GM23338 (cell line): Measurements from ENCODE around the gene TTLL9. TPM values are rescaled to one million over a fixed set of nuclear protein-coding genes. Genes with fewer than 3 reads are reported as not detected.

ENCODE experiments used
- ATAC-seq: fragments of 200-7000 bp; cut with Tn5 transposase; 3 replicates; pipeline ENCODE4 v1.9.1; 2020
- DNase-seq: peaks from one replicate; pipeline ENCODE4 v3.0.0-alpha.2; 2015; ENCODE audit warnings: low spot score
- H2AFZ ChIP-seq: fragments of 200-600 bp; sonication (generic); 2 replicates; pipeline ENCODE4 v1.8.0; 2016; ENCODE audit warnings: antibody characterized with exemption, mild to moderate bottlenecking, moderate library complexity
- H3F3A ChIP-seq: fragments of 200-600 bp; sonication (generic); replicated peaks from 2 replicates; pipeline ENCODE4 v1.8.0; 2017; ENCODE audit warnings: antibody characterized with exemption, mixed run types, low read depth
- H3K27ac ChIP-seq: fragments of 200-600 bp; sonication (generic); 2 replicates; pipeline ENCODE4 v1.6.1; 2016; ENCODE audit warnings: low read depth
- H3K27me3 ChIP-seq: fragments of 200-600 bp; sonication (generic); 2 replicates; pipeline ENCODE4 v1.8.0; 2016; ENCODE audit warnings: mild to moderate bottlenecking, mixed run types, moderate library complexity; ENCODE audit not compliant: insufficient read depth
- H3K36me3 ChIP-seq: fragments of 200-600 bp; sonication (generic); 2 replicates; pipeline ENCODE4 v1.8.0; 2016; ENCODE audit warnings: mild to moderate bottlenecking; ENCODE audit not compliant: insufficient read depth
- H3K4me1 ChIP-seq: fragments of 200-600 bp; sonication (generic); 2 replicates; pipeline ENCODE4 v1.8.0; 2016; ENCODE audit warnings: mild to moderate bottlenecking, moderate library complexity; ENCODE audit not compliant: insufficient read depth
- H3K4me2 ChIP-seq: fragments of 200-600 bp; sonication (generic); 2 replicates; pipeline ENCODE4 v1.7.1; 2017; ENCODE audit warnings: mixed run types
- H3K4me3 ChIP-seq: fragments of 200-600 bp; sonication (generic); 2 replicates; pipeline ENCODE4 v1.6.1; 2016; ENCODE audit warnings: mixed run types
- H3K79me2 ChIP-seq: fragments of 200-600 bp; sonication (generic); replicated peaks from 2 replicates; pipeline ENCODE4 v1.8.0; 2017; ENCODE audit warnings: mild to moderate bottlenecking; ENCODE audit not compliant: insufficient read depth
- H3K9me2 ChIP-seq: fragments of 200-600 bp; sonication (generic); 2 replicates; pipeline ENCODE4 v1.8.0; 2017; ENCODE audit not compliant: insufficient read depth
- H4K20me1 ChIP-seq: fragments of 200-600 bp; sonication (generic); replicated peaks from 2 replicates; pipeline ENCODE4 v1.8.0; 2017; ENCODE audit warnings: mild to moderate bottlenecking; ENCODE audit not compliant: insufficient read depth
- H3K27ac Mint-ChIP-seq: 2 replicates; pipeline ENCODE4 v1.8.0; 2020; ENCODE audit warnings: inconsistent platforms, mild to moderate bottlenecking, moderate library complexity, mixed read lengths
- H3K27me3 Mint-ChIP-seq: 3 replicates; pipeline ENCODE4 v1.8.0; 2022; ENCODE audit warnings: low read depth, mild to moderate bottlenecking, moderate library complexity, mixed read lengths, inconsistent platforms; ENCODE audit not compliant: insufficient read depth, poor library complexity
- H3K36me3 Mint-ChIP-seq: 3 replicates; pipeline ENCODE4 v1.8.0; 2021; ENCODE audit warnings: low read depth, mild to moderate bottlenecking, inconsistent platforms, moderate library complexity, mixed read lengths
- H3K4me1 Mint-ChIP-seq: 3 replicates; pipeline ENCODE4 v1.8.0; 2020; ENCODE audit warnings: mild to moderate bottlenecking, inconsistent platforms, mixed read lengths
- H3K4me3 Mint-ChIP-seq: 3 replicates; pipeline ENCODE4 v1.8.0; 2021; ENCODE audit warnings: moderate library complexity, mild to moderate bottlenecking, inconsistent platforms, mixed read lengths
- H3K9me3 Mint-ChIP-seq: 3 replicates; pipeline ENCODE4 v1.8.0; 2020; ENCODE audit warnings: moderate library complexity, mild to moderate bottlenecking, inconsistent platforms, mixed read lengths
- EZH2 ChIP-seq: fragments of 200-600 bp; sonication (generic); IDR thresholded peaks from one replicate; pipeline ENCODE4 v1.8.0; 2017; ENCODE audit warnings: antibody characterized with exemption, mild to moderate bottlenecking, low read depth; ENCODE audit not compliant: unreplicated experiment
- JUNB ChIP-seq: IDR thresholded peaks from one replicate; pipeline ENCODE4 v1.6.1; 2016; ENCODE audit warnings: antibody characterized with exemption; ENCODE audit not compliant: unreplicated experiment
- NANOG ChIP-seq: IDR thresholded peaks from 2 replicates; pipeline ENCODE4 v1.6.1; 2016; ENCODE audit warnings: antibody characterized with exemption, borderline replicate concordance
- STAT1 ChIP-seq: IDR thresholded peaks from one replicate; pipeline ENCODE4 v1.6.1; 2016; ENCODE audit warnings: antibody characterized with exemption; ENCODE audit not compliant: unreplicated experiment
- ZNF114 ChIP-seq: fragments of 250-450 bp; sonication (Bioruptor Pico); IDR thresholded peaks from 2 replicates; pipeline ENCODE4 v1.5.0; 2020; ENCODE audit warnings: mild to moderate bottlenecking, moderate library complexity
- ZNF331 ChIP-seq: fragments of 250-450 bp; sonication (Bioruptor Pico); IDR thresholded peaks from 2 replicates; pipeline ENCODE4 v1.5.0; 2020; ENCODE audit warnings: low read depth, mild to moderate bottlenecking, moderate library complexity
- polyA plus RNA-seq: library from polyadenylated mRNA; unstranded; fragments of >200 nt; fragmentation: Nextera tagmentation; extraction: Ambion mirVana; gene quantifications from 2 replicates; pipeline ENCODE4 v1.2.1, GENCODE V29; 2016
- total RNA-seq: library from RNA; depleted of rRNA; stranded (reverse); fragments of >200 nt; shearing (Covaris generic); gene quantifications from 2 replicates; pipeline ENCODE4 v1.2.3, GENCODE V29; 2014
- TF ChIP-seq, protein P1 (sequence below): IDR thresholded peaks from 2 replicates; pipeline ENCODE4 v1.6.1; 2016; ENCODE audit warnings: antibody characterized with exemption
- TF ChIP-seq, protein P2 (sequence below): fragments of 250-450 bp; sonication (Bioruptor Pico); IDR thresholded peaks from 2 replicates; pipeline ENCODE4 v1.5.0; 2020; ENCODE audit warnings: mild to moderate bottlenecking, moderate library complexity

The TTLL9 gene
- total and polyA plus RNA-seq, 2 experiments from 2014 or later, result not detected

DNA sequence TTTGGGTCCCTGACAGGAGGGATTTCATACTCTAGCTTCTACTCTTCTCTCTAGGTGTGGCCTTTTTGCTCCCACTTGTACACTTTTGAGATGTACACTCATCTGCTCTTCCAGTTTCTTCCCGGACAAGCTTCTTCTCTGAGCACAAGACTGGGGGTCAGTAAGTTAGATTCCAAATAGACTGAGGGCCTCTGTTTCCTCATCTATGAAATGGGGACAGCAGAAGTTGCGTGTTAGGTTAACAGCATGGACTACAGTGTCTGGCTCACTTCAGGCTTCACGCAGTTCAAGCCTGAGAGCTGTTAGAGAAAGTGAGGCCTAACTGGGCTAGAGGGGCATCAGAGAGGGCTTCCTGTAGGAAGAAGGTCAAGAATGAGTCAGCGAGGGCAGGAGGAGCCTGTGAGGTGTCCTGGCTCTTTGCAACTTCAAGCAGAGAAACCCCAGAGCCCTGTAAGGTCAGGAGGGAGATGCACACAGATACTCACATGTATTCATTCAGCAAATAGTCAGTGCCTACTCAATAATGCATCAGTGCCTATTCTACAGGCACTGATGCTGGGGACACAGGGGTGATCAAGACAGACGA, 118.1 kb downstream of the TTLL9 start:
- Mint-ChIP-seq H3K4me3 (no peak overlapping the region), H3K36me3 (no peaks in the 10 kb centered on the region), H3K27me3 (peaks cover 8% of the 10 kb centered on the region), H3K4me1 (peaks cover 1% of the 10 kb centered on the region; the same call in 1 of the 3 replicates), H3K9me3 (no peaks in the 10 kb centered on the region; the same call in 1 of the 3 replicates), H3K27ac (no peak overlapping the region)
- Histone ChIP-seq H3K4me2 (no peak overlapping the region), H3K79me2 (no peaks in the 10 kb centered on the region), H3K36me3 (no peaks in the 10 kb centered on the region), H3K9me2 (no peaks in the 10 kb centered on the region), H2AFZ (no peak overlapping the region), H3K27ac (no peak overlapping the region), H3F3A (no peaks in the 10 kb centered on the region), H3K4me1 (no peaks in the 10 kb centered on the region), H4K20me1 (peaks cover 6% of the 10 kb centered on the region; the same call in 1 of the 2 replicates), H3K4me3 (no peak overlapping the region), H3K27me3 (peaks cover 11% of the 10 kb centered on the region)
- TF ChIP-seq STAT1 (no peak), NANOG (no peak), JUNB (no peak), ZNF114 (no peak), EZH2 (no peak), ZNF331 (CRISPR knock-in tag) (no peak)
- TF ChIP-seq, protein P1, sequence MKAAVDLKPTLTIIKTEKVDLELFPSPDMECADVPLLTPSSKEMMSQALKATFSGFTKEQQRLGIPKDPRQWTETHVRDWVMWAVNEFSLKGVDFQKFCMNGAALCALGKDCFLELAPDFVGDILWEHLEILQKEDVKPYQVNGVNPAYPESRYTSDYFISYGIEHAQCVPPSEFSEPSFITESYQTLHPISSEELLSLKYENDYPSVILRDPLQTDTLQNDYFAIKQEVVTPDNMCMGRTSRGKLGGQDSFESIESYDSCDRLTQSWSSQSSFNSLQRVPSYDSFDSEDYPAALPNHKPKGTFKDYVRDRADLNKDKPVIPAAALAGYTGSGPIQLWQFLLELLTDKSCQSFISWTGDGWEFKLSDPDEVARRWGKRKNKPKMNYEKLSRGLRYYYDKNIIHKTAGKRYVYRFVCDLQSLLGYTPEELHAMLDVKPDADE, result no peak
- DNase-seq (no peak), ATAC-seq (no peak)

DNA sequence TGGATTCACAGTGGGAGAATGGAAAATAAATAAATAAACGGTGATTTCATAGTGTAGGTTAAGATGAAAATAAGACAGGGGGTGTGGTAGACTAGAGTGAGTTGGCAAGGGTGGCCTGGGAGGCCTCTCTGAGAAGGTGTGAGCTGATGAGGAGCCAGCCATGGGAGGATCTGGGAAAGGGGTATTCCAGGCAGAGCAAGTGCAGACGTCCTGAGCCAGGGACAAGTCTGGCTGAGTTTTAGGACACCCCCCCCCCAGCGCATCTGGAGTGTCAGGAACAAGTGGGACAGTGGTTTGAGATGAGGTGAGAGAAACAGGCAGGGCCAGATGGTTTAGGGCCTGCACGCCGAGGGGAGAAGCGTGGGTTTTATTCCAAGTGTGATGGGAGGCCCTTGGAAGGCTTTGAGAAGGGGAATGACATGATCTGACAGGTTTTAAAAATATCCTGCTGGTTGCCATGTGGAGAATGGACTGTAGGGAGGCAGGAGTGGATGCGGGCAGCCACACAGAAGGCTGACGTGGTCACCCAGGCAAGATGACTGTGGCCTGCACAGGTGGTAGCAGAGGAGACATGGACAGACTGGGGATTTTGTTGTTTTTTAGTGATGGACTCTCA, 118.7 kb downstream of the TTLL9 start:
- Mint-ChIP-seq H3K27me3 (peaks cover 14% of the 10 kb centered on the region), H3K27ac (no peak overlapping the region)
- no peak for ATAC-seq

More for the DNA sequence above, 118.7 kb downstream of the TTLL9 start:
- Mint-ChIP-seq H3K36me3 (no peaks in the 10 kb centered on the region), H3K9me3 (no peaks in the 10 kb centered on the region; the same call in 1 of the 3 replicates), H3K4me1 (peaks cover 5% of the 10 kb centered on the region; the same call in 2 of the 3 replicates), H3K4me3 (no peak overlapping the region)
- Histone ChIP-seq H3F3A (0 out of 2 replicates have a peak, but pooled peaks cover 6% of the 10 kb centered on the region), H3K36me3 (no peaks in the 10 kb centered on the region), H2AFZ (no peak overlapping the region), H3K4me3 (no peak overlapping the region), H3K4me1 (no peaks in the 10 kb centered on the region), H3K27me3 (peaks cover 17% of the 10 kb centered on the region), H3K27ac (no peak overlapping the region), H3K79me2 (no peaks in the 10 kb centered on the region), H3K4me2 (no peak overlapping the region), H3K9me2 (no peaks in the 10 kb centered on the region), H4K20me1 (peaks cover 6% of the 10 kb centered on the region; the same call in 1 of the 2 replicates)
- DNase-seq, result no peak
- TF ChIP-seq, protein P2, sequence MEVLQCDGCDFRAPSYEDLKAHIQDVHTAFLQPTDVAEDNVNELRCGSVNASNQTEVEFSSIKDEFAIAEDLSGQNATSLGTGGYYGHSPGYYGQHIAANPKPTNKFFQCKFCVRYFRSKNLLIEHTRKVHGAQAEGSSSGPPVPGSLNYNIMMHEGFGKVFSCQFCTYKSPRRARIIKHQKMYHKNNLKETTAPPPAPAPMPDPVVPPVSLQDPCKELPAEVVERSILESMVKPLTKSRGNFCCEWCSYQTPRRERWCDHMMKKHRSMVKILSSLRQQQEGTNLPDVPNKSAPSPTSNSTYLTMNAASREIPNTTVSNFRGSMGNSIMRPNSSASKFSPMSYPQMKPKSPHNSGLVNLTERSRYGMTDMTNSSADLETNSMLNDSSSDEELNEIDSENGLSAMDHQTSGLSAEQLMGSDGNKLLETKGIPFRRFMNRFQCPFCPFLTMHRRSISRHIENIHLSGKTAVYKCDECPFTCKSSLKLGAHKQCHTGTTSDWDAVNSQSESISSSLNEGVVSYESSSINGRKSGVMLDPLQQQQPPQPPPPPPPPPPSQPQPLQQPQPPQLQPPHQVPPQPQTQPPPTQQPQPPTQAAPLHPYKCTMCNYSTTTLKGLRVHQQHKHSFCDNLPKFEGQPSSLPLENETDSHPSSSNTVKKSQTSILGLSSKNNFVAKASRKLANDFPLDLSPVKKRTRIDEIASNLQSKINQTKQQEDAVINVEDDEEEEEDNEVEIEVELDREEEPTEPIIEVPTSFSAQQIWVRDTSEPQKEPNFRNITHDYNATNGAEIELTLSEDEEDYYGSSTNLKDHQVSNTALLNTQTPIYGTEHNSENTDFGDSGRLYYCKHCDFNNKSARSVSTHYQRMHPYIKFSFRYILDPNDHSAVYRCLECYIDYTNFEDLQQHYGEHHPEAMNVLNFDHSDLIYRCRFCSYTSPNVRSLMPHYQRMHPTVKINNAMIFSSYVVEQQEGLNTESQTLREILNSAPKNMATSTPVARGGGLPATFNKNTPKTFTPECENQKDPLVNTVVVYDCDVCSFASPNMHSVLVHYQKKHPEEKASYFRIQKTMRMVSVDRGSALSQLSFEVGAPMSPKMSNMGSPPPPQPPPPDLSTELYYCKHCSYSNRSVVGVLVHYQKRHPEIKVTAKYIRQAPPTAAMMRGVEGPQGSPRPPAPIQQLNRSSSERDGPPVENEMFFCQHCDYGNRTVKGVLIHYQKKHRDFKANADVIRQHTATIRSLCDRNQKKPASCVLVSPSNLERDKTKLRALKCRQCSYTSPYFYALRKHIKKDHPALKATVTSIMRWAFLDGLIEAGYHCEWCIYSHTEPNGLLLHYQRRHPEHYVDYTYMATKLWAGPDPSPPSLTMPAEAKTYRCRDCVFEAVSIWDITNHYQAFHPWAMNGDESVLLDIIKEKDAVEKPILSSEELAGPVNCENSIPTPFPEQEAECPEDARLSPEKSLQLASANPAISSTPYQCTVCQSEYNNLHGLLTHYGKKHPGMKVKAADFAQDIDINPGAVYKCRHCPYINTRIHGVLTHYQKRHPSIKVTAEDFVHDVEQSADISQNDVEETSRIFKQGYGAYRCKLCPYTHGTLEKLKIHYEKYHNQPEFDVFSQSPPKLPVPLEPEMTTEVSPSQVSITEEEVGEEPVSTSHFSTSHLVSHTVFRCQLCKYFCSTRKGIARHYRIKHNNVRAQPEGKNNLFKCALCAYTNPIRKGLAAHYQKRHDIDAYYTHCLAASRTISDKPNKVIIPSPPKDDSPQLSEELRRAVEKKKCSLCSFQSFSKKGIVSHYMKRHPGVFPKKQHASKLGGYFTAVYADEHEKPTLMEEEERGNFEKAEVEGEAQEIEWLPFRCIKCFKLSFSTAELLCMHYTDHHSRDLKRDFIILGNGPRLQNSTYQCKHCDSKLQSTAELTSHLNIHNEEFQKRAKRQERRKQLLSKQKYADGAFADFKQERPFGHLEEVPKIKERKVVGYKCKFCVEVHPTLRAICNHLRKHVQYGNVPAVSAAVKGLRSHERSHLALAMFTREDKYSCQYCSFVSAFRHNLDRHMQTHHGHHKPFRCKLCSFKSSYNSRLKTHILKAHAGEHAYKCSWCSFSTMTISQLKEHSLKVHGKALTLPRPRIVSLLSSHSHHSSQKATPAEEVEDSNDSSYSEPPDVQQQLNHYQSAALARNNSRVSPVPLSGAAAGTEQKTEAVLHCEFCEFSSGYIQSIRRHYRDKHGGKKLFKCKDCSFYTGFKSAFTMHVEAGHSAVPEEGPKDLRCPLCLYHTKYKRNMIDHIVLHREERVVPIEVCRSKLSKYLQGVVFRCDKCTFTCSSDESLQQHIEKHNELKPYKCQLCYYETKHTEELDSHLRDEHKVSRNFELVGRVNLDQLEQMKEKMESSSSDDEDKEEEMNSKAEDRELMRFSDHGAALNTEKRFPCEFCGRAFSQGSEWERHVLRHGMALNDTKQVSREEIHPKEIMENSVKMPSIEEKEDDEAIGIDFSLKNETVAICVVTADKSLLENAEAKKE (CRISPR knock-in tag), result no peak
- no peak for TF ChIP-seq ZNF114
